ENCODE results near the gene PRKCZ.

DNA sequence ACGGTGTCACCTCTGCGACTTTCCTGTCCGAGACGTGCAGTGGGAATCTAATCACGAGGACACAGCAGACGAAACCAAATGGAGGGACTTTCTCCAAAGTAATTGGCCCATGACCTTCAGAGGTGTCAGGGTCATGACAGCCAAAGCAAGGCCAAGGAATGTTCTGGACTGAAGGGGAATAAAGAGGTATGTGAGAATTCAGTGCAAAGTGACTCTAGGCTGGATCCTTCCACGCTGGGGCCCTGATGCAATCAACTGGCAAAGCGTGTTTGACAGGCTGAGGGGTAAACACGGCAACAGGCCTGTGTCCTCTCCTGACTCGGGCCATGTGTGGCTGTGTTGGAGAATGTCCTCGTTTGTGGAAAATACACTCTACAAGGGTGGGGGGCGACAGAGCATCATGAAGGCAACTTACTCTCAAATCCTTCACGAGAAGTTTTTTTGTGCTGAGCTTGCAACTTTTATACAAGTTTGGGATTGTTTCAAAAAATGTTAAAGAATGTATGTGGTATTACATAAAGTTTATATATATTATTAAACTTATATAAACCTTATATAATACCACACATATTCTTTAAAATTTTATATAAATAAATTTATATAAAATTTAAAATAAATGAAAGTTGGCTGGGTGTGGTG is 48.3 kb upstream of the PRKCZ start:
- TF ChIP-seq, protein P1, sequence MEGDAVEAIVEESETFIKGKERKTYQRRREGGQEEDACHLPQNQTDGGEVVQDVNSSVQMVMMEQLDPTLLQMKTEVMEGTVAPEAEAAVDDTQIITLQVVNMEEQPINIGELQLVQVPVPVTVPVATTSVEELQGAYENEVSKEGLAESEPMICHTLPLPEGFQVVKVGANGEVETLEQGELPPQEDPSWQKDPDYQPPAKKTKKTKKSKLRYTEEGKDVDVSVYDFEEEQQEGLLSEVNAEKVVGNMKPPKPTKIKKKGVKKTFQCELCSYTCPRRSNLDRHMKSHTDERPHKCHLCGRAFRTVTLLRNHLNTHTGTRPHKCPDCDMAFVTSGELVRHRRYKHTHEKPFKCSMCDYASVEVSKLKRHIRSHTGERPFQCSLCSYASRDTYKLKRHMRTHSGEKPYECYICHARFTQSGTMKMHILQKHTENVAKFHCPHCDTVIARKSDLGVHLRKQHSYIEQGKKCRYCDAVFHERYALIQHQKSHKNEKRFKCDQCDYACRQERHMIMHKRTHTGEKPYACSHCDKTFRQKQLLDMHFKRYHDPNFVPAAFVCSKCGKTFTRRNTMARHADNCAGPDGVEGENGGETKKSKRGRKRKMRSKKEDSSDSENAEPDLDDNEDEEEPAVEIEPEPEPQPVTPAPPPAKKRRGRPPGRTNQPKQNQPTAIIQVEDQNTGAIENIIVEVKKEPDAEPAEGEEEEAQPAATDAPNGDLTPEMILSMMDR (IDR thresholded peaks at IDR 0.05; ENCODE audit: insufficient read depth, low read length) = no peak
- no peak for TF ChIP-seq GABPA (IDR thresholded peaks at IDR 0.05; ENCODE audit: low read depth)
- no peak for TF ChIP-seq POLR2AphosphoS5 (IDR thresholded peaks at IDR 0.05; ENCODE audit: low read depth)

All from HL-60 (cell line).